ENCODE measurements around the gene GRK1. TPM values are rescaled to one million over a fixed set of nuclear protein-coding genes. Genes with fewer than 3 reads are reported as not detected.

GRK1 gene
- total RNA-seq, 2 experiments from 2014 or later, result 0.07 to 0.09 TPM

- ChIA-PET POLR2A (no interaction called here), CTCF (no interaction called here)
- Mint-ChIP-seq H3K36me3 (ENCODE audit: low read depth) (no peaks in the 10 kb centered on the region), H3K27ac (no peak overlapping the region), H3K4me3 (no peak overlapping the region), H3K4me1 (ENCODE audit: low read depth) (peaks cover 8% of the 10 kb centered on the region), H3K9me3 (peaks cover 2% of the 10 kb centered on the region), H3K27me3 (peaks cover 6% of the 10 kb centered on the region)
- peak; percentile 18 for DNase-seq
- ATAC-seq, result no peak
- TF ChIP-seq CTCF (IDR thresholded peaks at IDR 0.05), result no peak
- intact Hi-C loops (cut with micrococcal nuclease), result no loop called here
These were observed 60.0 kb downstream of the GRK1 start for GRCh38 chr13:113726961-113727411.

- ChIA-PET POLR2A (no interaction called here), CTCF (no interaction called here)
- no peak for TF ChIP-seq CTCF (IDR thresholded peaks at IDR 0.05)
- Mint-ChIP-seq H3K4me3 (no peak overlapping the region), H3K9me3 (peaks cover 2% of the 10 kb centered on the region), H3K27me3 (peaks cover 6% of the 10 kb centered on the region), H3K36me3 (ENCODE audit: low read depth) (no peaks in the 10 kb centered on the region), H3K4me1 (ENCODE audit: low read depth) (peaks cover 8% of the 10 kb centered on the region), H3K27ac (no peak overlapping the region)
- intact Hi-C loops (cut with micrococcal nuclease), result no loop called here
- ATAC-seq (no peak), DNase-seq (no peak)
These were observed 61.6 kb downstream of the GRK1 start for GRCh38 chr13:113728571-113729054.

GRCh38 chr13:113729187-113730019 lies 62.4 kb downstream of the GRK1 start:
- Mint-ChIP-seq H3K4me3 (no peak overlapping the region), H3K4me1 (ENCODE audit: low read depth) (peaks cover 5% of the 10 kb centered on the region), H3K27me3 (peaks cover 6% of the 10 kb centered on the region), H3K9me3 (peaks cover 2% of the 10 kb centered on the region), H3K27ac (no peak overlapping the region), H3K36me3 (ENCODE audit: low read depth) (no peaks in the 10 kb centered on the region)
- ChIA-PET CTCF (no interaction called here), POLR2A (no interaction called here)
- no peak for TF ChIP-seq CTCF (IDR thresholded peaks at IDR 0.05)
- no peak for DNase-seq
- ATAC-seq, result no peak
- intact Hi-C loops (cut with micrococcal nuclease), result no loop called here

GRCh38 chr13:113730258-113730691 lies 63.3 kb downstream of the GRK1 start:
- CTCF ChIA-PET, result interaction anchor here (0.9 to 1.3 kb wide), 2 partner anchors 9 to 12 kb away, joined by 3 read pairs; no protein-coding TSS in a partner anchor
- Mint-ChIP-seq H3K27ac (no peak overlapping the region), H3K4me1 (ENCODE audit: low read depth) (no peaks in the 10 kb centered on the region), H3K36me3 (ENCODE audit: low read depth) (no peaks in the 10 kb centered on the region), H3K9me3 (peaks cover 2% of the 10 kb centered on the region), H3K27me3 (peaks cover 6% of the 10 kb centered on the region), H3K4me3 (no peak overlapping the region)
- POLR2A ChIA-PET, result no interaction called here
- TF ChIP-seq CTCF (IDR thresholded peaks at IDR 0.05), result no peak
- DNase-seq, result no peak
- ATAC-seq, result no peak
- intact Hi-C loops (cut with micrococcal nuclease), result no loop called here

GRCh38 chr13:113730831-113731191 lies 63.8 kb downstream of the GRK1 start:
- Mint-ChIP-seq H3K4me3 (no peak overlapping the region), H3K36me3 (ENCODE audit: low read depth) (no peaks in the 10 kb centered on the region), H3K27me3 (peaks cover 6% of the 10 kb centered on the region), H3K9me3 (peaks cover 2% of the 10 kb centered on the region), H3K27ac (no peak overlapping the region), H3K4me1 (ENCODE audit: low read depth) (no peaks in the 10 kb centered on the region)
- ChIA-PET POLR2A (no interaction called here), CTCF (interaction anchor here (0.9 to 1.3 kb wide), 2 partner anchors 9 to 11 kb away, joined by 3 read pairs; no protein-coding TSS in a partner anchor)
- intact Hi-C loops (cut with micrococcal nuclease), result no loop called here
- TF ChIP-seq CTCF (IDR thresholded peaks at IDR 0.05), result peak; percentile 22
- DNase-seq, result no peak
- peak; percentile 25 for ATAC-seq

Data from activated CD8-positive, alpha-beta T cell treated with anti-CD3 and anti-CD28 coated beads for 36 hours (primary cell).